ENCODE data around the gene ANKRD7. TPM values are rescaled to one million over a fixed set of nuclear protein-coding genes. Genes with fewer than 3 reads are reported as not detected.
A peak's percentile ranks its signal among the peaks of the same experiment; 100 is the strongest.
"Not testable (repeated sequence)": the region's sequence is repeated elsewhere in the genome, so short reads cannot be mapped to it uniquely, and the experiment has no call there.

Gene ANKRD7
- polyA plus RNA-seq, 3 donors from 2014 or later: not detected

GRCh38 chr7:118214051-118214832 lies 10.3 kb upstream of the ANKRD7 start:
- Mint-ChIP-seq H3K9me3 (peaks cover 0 to 1% (median 0%) of the 10 kb centered on the region in 6 donors), H3K27me3 (ENCODE audit: low read depth in 3 of 3) (peaks cover 8 to 19% (median 11%) of the 10 kb centered on the region in 3 donors), H3K4me3 (peak overlapping the region; percentile 79 to 93 (median 87)), H3K27ac (peak overlapping the region in 5 of 6 donors; percentile 17 to 90 (median 45)), H3K36me3 (no peaks in the 10 kb centered on the region), H3K4me1 (peaks cover 13 to 14% of the 10 kb centered on the region in 2 donors)
- DNase-seq: peak; percentile 59 to 71 (median 64)

- peaks cover 8 to 20% (median 11%) of the 10 kb centered on the region in 3 donors for H3K27me3 Mint-ChIP-seq (ENCODE audit: low read depth in 3 of 3)
- H3K36me3 Mint-ChIP-seq: no peaks in the 10 kb centered on the region
- H3K27ac Mint-ChIP-seq: peak overlapping the region in 4 of 6 donors; percentile 17 to 90 (median 52)
- peaks cover 0 to 1% (median 0%) of the 10 kb centered on the region in 6 donors for H3K9me3 Mint-ChIP-seq
- peak overlapping the region; percentile 79 to 93 (median 87) for H3K4me3 Mint-ChIP-seq
- DNase-seq: no peak
- peaks cover 13 to 14% of the 10 kb centered on the region in 2 donors for H3K4me1 Mint-ChIP-seq
These were observed 9.7 kb upstream of the ANKRD7 start for GRCh38 chr7:118214833-118215182.

- no peak overlapping the region for H3K27ac Mint-ChIP-seq
- DNase-seq: no peak
- no peaks in the 10 kb centered on the region for H3K36me3 Mint-ChIP-seq
- H3K4me3 Mint-ChIP-seq: no peak overlapping the region
- peaks cover 13 to 14% of the 10 kb centered on the region in 2 donors for H3K4me1 Mint-ChIP-seq
- peaks cover 0 to 1% (median 0%) of the 10 kb centered on the region in 6 donors for H3K9me3 Mint-ChIP-seq
- H3K27me3 Mint-ChIP-seq (ENCODE audit: low read depth in 3 of 3): peaks cover 10 to 20% (median 11%) of the 10 kb centered on the region in 3 donors
These were observed 7.3 kb upstream of the ANKRD7 start for GRCh38 chr7:118217210-118217619.

- Mint-ChIP-seq H3K9me3 (peaks cover 0 to 1% (median 0%) of the 10 kb centered on the region in 6 donors), H3K27ac (no peak overlapping the region), H3K4me3 (no peak overlapping the region), H3K36me3 (no peaks in the 10 kb centered on the region), H3K27me3 (ENCODE audit: low read depth in 3 of 3) (peaks cover 6 to 14% (median 10%) of the 10 kb centered on the region in 3 donors), H3K4me1 (peaks cover 13 to 14% of the 10 kb centered on the region in 2 donors)
- DNase-seq: no peak
These were observed 5.9 kb upstream of the ANKRD7 start for GRCh38 chr7:118218413-118219156.

GRCh38 chr7:118219157-118219512 lies 5.4 kb upstream of the ANKRD7 start:
- no peaks in the 10 kb centered on the region for H3K36me3 Mint-ChIP-seq
- peaks cover 6 to 14% (median 7%) of the 10 kb centered on the region in 3 donors for H3K27me3 Mint-ChIP-seq (ENCODE audit: low read depth in 3 of 3)
- no peak overlapping the region for H3K27ac Mint-ChIP-seq
- no peak overlapping the region for H3K4me3 Mint-ChIP-seq
- no peak for DNase-seq
- peaks cover 0 to 1% (median 0%) of the 10 kb centered on the region in 6 donors for H3K9me3 Mint-ChIP-seq
- peaks cover 9% of the 10 kb centered on the region in 2 donors for H3K4me1 Mint-ChIP-seq

DNA sequence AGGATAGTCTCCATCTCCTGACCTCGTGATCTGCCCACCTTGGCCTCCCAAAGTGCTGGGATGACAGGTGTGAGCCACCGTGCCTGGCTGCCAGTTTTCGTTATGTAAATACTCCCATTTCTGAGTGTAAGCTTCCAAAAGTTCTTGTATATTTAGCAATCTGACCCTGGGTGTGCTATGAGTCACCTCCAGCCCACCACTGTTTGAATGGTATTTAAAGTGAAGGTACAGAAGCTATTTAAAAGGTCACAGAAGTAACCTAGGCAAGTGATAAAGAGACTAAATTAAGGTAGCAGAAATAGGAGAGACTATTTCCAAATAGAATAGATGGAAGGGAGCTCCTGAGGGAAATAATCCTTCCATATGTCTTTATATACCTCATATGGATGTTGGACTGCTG lies 3.9 kb upstream of the ANKRD7 start:
- no peak overlapping the region for H3K4me3 Mint-ChIP-seq
- H3K36me3 Mint-ChIP-seq: no peaks in the 10 kb centered on the region

GRCh38 chr7:118222591-118222990 lies 1.9 kb upstream of the ANKRD7 start:
- Mint-ChIP-seq H3K4me1 (no peaks in the 10 kb centered on the region), H3K9me3 (peaks cover 0 to 1% (median 0%) of the 10 kb centered on the region in 6 donors), H3K36me3 (no peaks in the 10 kb centered on the region), H3K27ac (no peak overlapping the region), H3K4me3 (no peak overlapping the region), H3K27me3 (ENCODE audit: low read depth in 3 of 3) (peaks cover 2 to 8% (median 4%) of the 10 kb centered on the region in 3 donors)
- no peak for DNase-seq

More for the DNA sequence above, 3.9 kb upstream of the ANKRD7 start:
- H3K27me3 Mint-ChIP-seq (ENCODE audit: low read depth in 3 of 3): peaks cover 2 to 6% (median 2%) of the 10 kb centered on the region in 3 donors
- peaks cover 0 to 1% (median 0%) of the 10 kb centered on the region in 6 donors for H3K9me3 Mint-ChIP-seq
- H3K27ac Mint-ChIP-seq: no peak overlapping the region
- no peaks in the 10 kb centered on the region for H3K4me1 Mint-ChIP-seq
- DNase-seq: no peak

DNA sequence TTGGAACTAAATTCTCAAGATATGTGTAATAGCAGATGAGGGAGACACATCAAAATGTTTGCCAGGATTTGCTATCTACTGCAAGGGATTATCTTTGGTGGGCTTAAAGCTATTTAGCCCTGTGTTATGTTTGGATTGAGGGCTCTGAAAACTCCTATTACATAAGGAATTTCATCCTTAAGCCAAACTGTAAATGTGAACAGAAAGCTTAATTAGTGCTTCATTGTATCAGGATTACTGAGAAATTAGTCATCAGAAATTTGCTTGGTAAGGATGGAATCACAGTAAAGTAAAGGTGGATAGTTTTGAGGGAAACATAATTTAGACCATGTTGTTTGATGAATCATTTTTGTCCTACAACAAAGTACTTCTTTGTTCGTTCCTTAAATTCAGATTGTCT lies 8.3 kb downstream of the ANKRD7 start:
- Mint-ChIP-seq H3K36me3 (no peaks in the 10 kb centered on the region), H3K27me3 (ENCODE audit: low read depth in 3 of 3) (peaks cover 0 to 4% (median 0%) of the 10 kb centered on the region in 3 donors), H3K4me1 (no peaks in the 10 kb centered on the region), H3K27ac (no peak overlapping the region), H3K4me3 (no peak overlapping the region), H3K9me3 (no peaks in the 10 kb centered on the region)
- DNase-seq: no peak

GRCh38 chr7:118233799-118234198 lies 9.3 kb downstream of the ANKRD7 start:
- H3K4me1 Mint-ChIP-seq: no peaks in the 10 kb centered on the region
- no peak for DNase-seq
- H3K27ac Mint-ChIP-seq: no peak overlapping the region
- H3K36me3 Mint-ChIP-seq: no peaks in the 10 kb centered on the region
- peaks cover 0 to 4% (median 0%) of the 10 kb centered on the region in 3 donors for H3K27me3 Mint-ChIP-seq (ENCODE audit: low read depth in 3 of 3)
- no peak overlapping the region for H3K4me3 Mint-ChIP-seq
- H3K9me3 Mint-ChIP-seq: no peaks in the 10 kb centered on the region

GRCh38 chr7:118239014-118239413 lies 14.5 kb downstream of the ANKRD7 start:
- H3K9me3 Mint-ChIP-seq: peaks cover 0 to 3% (median under 1%) of the 10 kb centered on the region in 6 donors
- no peak for DNase-seq
- H3K4me3 Mint-ChIP-seq: no peak overlapping the region
- H3K27me3 Mint-ChIP-seq (ENCODE audit: low read depth in 3 of 3): no peaks in the 10 kb centered on the region
- no peak overlapping the region for H3K27ac Mint-ChIP-seq
- H3K4me1 Mint-ChIP-seq: no peaks in the 10 kb centered on the region
- no peaks in the 10 kb centered on the region for H3K36me3 Mint-ChIP-seq

GRCh38 chr7:118240320-118240719 lies 15.8 kb downstream of the ANKRD7 start:
- H3K27ac Mint-ChIP-seq; H3K36me3 Mint-ChIP-seq; H3K4me1 Mint-ChIP-seq; H3K4me3 Mint-ChIP-seq; H3K27me3 Mint-ChIP-seq (ENCODE audit: low read depth in 3 of 3); H3K9me3 Mint-ChIP-seq; DNase-seq: not testable (repeated sequence)

DNA sequence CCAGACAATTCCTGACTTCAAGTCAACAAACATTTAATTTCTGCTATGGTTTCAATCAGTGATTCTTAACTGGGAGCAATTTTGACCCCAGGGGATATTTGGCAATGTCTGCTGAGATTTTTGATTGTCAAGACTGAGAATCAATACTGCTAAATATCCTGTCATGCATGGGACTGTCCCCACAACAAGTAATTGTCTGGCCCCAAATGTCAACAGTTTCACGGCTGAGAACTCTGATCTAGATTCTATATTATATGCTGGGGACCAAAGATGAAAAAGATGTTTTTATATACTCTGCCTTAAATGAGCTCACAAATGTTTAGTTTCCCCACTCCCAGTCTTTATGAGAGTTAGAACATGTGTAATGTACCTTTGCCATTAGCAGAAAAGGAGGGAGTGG lies 19.2 kb downstream of the ANKRD7 start:
- no peak overlapping the region for H3K27ac Mint-ChIP-seq
- DNase-seq: no peak
- no peaks in the 10 kb centered on the region for H3K4me1 Mint-ChIP-seq
- H3K36me3 Mint-ChIP-seq: no peaks in the 10 kb centered on the region
- peaks cover 0 to 2% (median 0%) of the 10 kb centered on the region in 3 donors for H3K27me3 Mint-ChIP-seq (ENCODE audit: low read depth in 3 of 3)
- no peak overlapping the region for H3K4me3 Mint-ChIP-seq
- peaks cover 0 to 6% (median under 1%) of the 10 kb centered on the region in 6 donors for H3K9me3 Mint-ChIP-seq

GRCh38 chr7:118245267-118246040 lies 20.9 kb downstream of the ANKRD7 start:
- H3K4me1 Mint-ChIP-seq: no peaks in the 10 kb centered on the region
- H3K4me3 Mint-ChIP-seq: no peak overlapping the region
- H3K27ac Mint-ChIP-seq: no peak overlapping the region
- H3K36me3 Mint-ChIP-seq: no peaks in the 10 kb centered on the region
- H3K9me3 Mint-ChIP-seq: peaks cover 0 to 6% (median under 1%) of the 10 kb centered on the region in 6 donors
- peaks cover 0 to 2% (median 0%) of the 10 kb centered on the region in 3 donors for H3K27me3 Mint-ChIP-seq (ENCODE audit: low read depth in 3 of 3)
- no peak for DNase-seq

Measured in immature natural killer cell (primary cell).